Right lung (tissue), 5 donors: ENCODE data around the gene CDH5. TPM values are rescaled to one million over a fixed set of nuclear protein-coding genes. Genes with fewer than 3 reads are reported as not detected.

Source experiments
- DNase-seq, 2 donors: peaks; one replicate each; pipeline ENCODE4 v3.0.0-alpha.2; 2013
- polyA plus RNA-seq, 5 donors: library from polyadenylated mRNA; unstranded; fragments of 120-200 nt; gene quantifications; one replicate each; pipeline versions ENCODE4 v1.2.1 to v1.2.3, GENCODE V29; 2013; ENCODE audit warnings: inconsistent platforms in 1 of 5, low replicate concordance in 1 of 5; ENCODE audit not compliant: insufficient read length in 5 of 5, insufficient read depth in 1 of 5

The CDH5 gene
- polyA plus RNA-seq, 5 donors: 133 to 168 (median 145) TPM

DNA sequence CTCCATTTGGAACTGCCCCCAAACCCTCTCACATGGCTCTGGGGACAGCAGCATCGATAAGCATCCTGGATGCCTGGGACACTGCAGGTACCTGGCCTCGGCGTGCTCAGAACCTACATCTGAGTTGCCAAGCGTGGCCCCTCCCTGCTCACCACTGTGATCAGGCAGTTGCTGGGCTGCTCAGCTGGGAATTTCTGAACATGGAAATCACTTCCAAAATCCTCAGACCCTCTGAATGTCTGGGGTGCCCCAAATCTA is 6.3 kb downstream of the CDH5 start:
- DNase-seq: no peak

DNA sequence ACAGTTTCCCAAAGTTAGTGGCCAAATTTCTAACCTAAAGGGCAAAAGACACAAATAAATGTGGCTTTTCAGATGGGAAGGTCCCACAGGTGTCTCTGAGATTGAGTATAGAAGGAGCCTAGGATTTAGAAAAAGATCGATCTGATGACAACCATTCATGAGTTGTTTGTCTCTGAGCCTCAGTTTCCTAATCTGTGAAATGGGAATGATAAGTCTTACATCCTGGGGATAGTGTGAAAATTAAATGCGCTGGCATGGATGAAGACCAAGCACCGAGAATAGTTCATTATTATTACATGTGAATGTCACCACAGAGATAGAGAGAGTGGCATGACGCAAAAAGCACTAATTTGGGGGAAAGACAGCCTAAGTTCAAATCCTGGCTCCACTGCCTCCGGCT is 7.2 kb downstream of the CDH5 start:
- DNase-seq: no peak

DNA sequence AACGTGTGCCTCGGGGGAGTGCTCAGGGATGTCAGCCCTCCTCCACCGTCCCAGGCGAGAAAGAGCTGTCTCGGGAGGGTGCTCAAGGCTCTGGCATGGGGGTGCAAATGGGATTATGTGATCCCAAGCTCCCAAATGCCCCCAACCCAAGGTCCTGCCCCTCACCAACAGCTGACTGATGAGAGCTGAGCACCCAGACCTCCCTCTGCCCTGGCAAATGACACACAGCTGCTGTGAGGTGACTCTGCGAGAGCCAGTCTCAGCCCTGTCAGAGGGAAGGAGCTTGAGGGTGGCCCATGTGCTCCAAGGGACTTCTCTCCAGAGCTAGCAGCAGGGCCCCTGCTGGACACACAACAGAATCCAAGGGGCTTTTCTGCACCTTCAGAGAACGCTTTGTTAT is 7.7 kb downstream of the CDH5 start:
- DNase-seq: no peak

DNA sequence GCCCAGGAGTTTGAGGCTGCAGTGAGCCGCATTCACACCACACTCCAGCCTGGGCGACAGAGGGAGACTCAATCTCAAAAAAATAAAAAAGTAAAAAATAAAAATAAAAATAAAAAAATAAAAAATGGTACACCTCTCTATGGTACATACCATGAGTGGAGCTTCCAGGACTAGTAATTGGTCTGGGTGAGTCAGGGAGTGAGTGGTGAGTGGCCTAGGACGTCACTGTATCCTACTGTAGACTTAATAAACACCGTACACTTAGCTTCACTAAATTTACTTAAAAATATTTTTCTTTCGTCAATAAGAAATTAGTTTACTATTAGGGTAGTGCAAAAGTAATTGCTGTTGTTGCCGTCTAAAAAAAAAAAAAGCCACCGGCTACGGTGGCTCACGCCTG is 9.0 kb downstream of the CDH5 start:
- no peak for DNase-seq

DNA sequence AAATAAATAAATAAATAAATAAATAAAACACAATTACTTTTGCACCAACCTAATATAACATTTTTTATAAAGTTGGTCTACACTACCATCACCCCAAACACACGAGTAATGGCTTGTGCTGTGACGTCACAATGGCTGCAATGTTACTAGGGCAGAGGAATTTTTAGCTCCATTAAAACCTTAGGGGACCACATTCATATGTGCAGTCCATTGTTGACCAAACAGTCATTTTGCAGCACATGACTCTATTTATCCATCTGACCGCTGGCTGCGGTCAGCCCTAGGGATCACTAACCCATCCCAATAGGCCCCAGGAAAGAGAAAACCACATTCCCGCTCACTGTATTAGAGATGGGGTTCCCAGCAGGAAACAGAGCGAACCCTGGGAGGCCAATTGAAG is 9.6 kb downstream of the CDH5 start:
- DNase-seq: no peak

DNA sequence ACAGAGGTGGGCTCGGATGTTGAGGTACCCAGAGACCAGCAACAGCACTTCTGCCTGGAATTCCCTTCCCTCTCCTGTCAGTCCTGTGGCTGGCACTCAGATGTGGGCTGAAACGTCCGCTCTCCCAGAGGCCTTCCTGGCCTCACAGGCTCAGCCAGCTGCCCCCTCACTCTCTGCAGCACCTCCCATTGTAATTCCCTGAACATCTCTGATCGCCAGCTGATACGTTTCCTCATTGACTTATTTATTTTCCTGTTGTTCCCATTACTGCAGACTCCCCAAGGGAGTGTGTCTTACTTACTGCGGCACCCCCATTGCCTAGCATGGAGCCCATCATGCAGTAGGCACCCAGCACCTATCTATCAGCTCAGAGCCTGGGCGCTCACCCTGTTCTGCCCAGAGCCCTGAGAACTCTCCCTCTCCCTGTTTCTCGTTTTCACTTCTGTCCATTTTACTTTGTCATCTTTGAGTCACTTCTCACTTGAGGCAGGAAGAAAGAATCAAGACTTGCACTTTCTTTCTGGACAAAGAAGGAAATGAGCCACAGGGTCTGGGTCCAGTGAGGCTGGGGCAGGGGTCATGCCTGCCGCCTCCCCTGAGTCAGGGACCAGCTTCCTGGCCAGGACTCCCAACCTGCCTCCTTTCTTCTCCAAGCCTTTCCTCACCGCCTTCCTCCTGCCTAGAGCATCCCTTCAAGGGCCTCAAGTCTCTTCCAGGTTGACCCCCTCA is 10.2 kb downstream of the CDH5 start:
- DNase-seq: no peak

DNA sequence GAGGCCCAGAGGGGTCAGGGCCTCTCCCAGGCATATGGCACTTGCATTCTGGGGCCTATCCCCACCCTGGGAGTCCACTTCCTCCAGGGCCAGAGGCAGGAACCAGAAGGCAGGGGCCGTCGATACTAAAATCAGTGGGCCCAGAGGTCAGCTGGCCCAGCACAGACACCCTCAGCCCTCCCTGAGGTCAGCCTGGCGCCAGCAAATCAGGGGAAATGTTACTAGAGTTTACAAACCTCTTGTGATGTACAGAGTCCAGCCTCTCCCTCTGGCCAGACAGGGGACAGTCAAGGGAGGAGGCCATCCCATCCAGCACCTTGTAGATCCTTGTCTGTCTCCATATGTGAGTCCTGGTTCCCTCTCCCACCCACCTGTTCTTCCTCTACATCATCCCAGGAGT is 10.8 kb downstream of the CDH5 start:
- DNase-seq: no peak

DNA sequence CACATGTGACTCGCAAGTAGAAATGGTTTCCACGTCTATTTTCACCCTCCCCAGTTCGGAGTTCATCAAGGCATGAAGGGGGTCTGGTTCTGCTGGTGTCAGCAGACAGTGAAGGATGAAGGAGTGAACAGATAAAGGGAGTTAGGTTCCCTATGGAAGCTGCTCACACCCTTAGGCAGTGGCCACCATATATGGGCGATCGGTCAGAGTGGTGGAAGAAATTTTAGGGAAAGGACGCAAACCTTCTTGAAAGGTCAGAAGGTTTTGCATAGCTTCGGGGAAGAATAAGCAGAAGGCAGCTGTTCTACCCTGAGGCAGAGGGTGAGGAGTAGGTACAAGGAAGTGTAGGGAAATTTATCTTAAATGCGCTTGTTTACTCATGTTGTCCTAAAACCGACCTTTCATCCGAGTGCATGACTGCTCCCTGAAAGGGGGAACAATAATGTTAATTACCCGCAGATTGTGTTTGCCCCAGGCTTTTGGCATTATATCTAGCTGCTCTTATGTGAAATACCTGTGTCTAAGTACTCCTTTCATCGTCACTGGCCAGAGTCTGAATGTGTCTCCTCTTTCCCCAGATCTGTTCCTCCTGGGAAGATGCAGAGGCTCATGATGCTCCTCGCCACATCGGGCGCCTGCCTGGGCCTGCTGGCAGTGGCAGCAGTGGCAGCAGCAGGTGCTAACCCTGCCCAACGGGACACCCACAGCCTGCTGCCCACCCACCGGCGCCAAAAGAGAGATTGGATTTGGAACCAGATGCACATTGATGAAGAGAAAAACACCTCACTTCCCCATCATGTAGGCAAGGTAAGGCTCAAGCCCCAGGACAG is 12.5 kb downstream of the CDH5 start:
- DNase-seq: no peak

DNA sequence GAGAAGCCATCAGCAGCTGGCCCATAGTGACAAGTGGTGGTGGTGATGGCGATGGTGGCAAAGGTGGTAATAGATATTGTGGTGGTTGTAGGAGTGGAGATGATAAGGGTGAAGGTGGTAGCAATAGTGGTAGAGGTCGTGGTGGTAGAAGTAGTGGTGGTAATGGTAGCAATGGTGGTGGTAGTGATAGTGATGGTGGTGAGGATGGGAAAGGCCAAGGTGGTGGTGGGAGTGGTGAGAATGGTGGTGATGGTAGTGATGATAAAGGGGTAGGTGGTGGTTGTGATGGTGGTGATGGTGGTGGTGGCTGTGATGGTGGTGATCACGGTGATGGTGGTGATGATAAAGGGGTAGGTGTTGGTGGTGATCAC is 13.1 kb downstream of the CDH5 start:
- DNase-seq: no peak

DNA sequence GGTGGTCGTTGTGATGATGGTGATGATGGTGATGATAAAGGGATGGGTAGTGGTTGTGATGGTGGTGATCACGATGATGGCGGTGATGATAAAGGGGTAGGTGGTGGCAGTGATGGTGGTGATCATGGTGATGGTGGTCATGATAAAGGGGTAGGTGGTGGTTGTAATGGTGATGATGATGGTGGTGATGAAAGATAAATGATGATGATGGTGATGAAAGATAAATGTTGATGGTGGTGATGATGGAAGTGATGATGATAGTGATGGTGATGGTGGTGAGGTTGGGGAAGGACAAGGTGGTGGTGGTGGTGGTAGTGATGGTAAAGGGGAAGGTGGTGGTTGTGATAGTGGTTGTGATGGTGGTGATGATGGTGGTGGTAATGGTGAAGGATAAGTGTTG is 13.9 kb downstream of the CDH5 start:
- no peak for DNase-seq

DNA sequence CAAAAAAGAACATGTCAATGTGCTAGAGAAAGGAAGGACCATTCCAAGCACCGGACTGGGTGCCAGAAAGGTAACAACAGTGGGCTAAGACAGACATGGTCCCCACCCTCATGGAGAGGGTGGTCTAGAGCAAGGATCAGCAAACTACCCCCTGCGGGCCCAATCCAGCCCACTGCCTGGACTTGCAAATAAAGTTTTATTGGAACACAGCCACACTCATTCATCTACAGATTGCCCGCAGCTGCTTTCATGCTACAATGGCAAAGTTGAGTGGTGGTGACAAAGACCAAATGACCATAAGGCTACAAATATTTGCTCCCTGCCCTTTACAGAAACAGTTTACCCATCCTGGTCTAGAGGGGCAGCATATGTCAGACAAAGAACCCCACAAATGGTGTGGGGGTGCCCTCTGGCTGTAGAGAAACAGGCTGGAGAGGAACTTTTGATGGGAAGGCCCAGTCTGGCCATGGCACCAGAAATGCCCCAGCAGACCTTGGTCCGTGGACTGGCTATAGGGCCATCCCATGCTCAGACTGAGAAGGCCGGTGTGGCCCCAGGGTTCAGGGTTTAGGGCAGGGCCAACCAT is 15.2 kb downstream of the CDH5 start:
- DNase-seq: no peak

DNA sequence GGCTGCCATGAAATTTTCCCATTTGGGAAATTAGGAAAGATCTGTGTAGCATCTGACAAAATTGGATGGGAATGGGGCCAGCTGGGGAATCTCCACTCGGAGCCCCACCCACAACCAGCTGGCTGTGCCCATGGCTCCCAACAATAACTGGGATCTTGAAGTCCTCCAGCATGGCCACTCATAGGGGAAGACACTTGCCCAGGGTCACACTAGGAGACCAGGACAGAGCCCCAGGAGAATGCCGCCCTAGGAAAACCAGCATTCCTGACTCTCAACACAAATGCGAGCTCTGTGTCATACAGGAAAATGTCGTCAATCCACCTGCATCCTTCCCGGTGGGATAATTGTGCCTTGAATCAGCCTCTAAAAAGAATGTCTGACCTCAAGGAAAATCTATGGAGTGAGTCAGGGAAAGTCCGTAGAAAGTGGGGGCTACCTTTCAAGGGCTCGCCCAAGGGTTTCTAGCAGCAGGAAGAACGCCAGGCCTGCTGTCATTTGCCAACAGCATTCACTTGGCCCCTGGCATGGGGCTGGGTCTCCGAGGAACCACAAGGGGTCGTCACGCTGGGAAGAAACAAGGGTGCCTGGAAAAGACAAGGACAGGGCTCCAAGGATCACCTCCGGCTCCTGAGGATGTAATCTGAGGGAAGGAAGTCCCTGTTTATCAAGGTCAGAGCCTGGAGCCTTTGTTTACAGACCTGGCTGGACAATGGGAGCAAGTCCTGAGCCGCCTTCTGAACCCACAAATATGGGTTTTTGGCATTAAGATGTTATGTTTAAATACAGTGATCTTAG is 15.9 kb downstream of the CDH5 start:
- DNase-seq: no peak

DNA sequence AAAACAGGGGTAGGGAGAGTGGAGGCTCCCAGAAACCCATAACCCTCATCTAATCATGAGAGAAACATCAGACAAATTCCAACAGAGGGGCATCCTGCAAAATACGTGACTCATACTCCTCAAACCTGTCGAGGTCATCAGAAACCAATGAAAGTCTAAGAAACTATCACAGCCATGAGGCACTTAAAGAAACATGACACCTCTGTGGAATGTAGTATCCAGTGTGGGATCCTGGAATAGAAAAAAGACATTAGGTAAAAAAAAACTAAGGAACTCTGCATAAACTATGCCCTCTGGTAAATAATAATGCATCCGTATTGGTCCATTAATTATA is 16.4 kb downstream of the CDH5 start:
- DNase-seq: no peak

DNA sequence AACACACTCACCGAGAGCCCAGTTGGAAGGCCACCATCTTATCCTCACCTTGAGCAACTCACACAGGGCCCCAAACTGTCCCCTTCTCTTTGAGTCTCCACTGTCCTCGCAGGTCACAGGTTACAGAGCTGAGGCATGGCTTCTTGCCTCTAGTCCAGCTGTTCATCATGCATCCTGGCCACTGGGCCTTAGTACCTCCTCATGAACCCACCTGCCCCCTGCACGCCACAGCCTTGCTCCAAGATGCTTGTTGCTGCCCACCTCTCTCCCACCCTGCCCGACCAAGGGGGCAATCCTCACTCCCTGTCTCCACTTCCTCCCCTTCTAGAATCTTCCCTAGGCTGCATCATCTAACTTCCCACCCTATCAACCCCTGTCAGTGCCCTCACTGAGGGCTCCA is 17.1 kb downstream of the CDH5 start:
- no peak for DNase-seq

DNA sequence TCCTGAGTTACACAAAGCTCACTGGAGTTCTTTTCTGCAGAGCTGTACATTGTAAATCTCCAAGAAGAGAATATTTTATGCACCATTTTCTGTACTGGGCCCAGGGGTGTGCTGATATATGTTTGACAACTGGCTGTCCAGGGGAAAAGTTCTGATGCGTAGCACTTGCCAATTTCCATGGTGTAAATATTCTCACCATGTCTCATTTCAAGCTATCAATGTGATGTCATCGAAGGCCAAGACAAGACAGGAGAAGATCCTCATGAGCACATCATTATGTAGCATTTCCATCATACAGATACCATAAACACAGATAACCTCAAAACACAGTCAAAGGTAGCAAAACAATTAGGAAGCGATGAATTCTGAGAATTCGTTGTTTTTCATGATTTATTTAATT is 18.9 kb downstream of the CDH5 start:
- DNase-seq: no peak

DNA sequence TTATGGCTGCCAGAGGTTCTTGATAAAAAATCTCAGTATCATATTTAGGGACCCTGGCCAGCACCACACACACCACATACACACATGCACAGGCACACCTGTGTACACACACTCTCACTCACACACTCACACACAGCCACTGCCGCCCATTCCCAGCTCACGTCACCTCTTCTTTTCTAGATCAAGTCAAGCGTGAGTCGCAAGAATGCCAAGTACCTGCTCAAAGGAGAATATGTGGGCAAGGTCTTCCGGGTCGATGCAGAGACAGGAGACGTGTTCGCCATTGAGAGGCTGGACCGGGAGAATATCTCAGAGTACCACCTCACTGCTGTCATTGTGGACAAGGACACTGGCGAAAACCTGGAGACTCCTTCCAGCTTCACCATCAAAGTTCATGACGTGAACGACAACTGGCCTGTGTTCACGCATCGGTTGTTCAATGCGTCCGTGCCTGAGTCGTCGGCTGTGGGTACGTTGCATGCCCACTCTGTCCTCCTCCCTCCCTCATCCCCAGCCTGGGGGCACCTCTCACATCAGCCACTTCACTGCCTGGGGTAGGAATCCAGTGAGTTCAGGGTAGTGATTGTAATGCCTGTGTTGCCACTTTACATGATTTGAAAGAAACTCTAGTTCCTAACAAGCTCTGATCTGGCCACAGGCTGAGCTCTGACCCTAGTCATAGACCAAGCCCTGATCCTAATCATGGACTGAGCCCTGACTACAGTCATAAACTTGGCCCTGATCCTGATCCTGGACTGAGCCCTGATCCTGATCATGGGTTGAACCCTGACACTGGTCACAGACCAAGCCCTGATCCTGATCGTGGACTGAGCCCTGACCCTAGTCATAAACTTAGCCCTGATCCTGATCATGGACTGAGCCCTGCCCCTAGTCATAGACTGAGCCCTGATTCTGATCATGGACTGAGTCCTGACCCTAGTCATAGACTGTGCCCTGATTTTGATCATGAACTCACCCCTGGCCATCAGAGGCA is 20.4 kb downstream of the CDH5 start:
- DNase-seq: no peak

DNA sequence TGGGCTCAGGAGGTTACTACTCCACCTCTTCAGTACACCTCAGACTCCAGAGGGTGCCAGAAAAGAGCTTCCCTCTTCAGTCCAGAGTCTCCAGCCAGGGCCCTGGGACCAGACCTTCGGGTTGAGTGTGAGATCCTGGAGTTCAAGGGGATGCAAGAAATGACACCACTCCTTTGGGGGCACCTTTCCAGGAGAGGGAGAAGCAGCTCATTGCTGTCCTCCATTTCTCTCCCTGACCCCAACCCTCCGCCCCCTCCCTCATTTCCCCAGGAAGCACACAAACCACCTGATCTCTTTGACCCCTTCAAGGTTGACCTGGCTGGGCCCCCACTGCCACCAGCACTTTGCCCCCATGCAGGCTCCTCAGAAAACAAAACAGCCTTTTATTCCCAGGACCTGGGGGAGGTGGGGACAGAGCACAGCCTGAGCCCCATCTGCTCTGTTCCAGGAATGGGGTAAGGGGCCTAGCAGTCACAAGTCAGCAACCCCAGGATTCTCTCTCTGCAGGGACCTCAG is 21.4 kb downstream of the CDH5 start:
- DNase-seq: no peak

DNA sequence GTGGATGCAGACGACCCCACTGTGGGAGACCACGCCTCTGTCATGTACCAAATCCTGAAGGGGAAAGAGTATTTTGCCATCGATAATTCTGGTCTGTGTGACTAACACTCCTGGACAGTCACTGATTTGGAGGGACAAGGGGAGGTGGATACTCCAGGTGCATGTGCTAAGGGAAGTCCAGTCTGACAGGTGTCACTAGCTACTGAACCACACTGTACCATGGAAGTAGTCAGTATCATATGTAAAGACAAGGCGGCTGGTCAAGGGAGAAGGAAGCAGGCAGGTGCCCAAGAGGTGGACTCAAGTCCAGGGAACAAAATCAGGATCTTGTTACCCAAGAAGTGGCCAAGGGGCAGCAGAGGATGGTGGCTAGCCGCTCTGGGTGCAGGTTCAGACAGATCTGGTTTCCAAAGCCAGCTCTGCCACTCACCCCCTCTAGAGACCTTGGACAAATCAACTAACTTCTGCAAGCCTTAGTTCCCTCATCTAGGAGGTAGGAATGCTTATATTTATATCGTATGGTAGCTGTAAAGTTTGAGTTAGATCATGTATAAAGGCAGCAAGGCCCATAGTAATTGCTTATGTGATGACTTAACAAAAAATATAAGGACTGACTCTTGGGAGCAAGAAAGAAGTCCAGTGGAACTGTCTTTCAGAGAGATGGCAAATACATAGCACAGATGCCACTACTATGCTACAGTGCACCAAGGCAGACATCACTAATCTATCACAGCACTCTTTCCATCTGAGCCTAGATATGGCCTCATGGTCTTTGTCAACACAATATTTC is 22.1 kb downstream of the CDH5 start:
- DNase-seq: no peak

DNA sequence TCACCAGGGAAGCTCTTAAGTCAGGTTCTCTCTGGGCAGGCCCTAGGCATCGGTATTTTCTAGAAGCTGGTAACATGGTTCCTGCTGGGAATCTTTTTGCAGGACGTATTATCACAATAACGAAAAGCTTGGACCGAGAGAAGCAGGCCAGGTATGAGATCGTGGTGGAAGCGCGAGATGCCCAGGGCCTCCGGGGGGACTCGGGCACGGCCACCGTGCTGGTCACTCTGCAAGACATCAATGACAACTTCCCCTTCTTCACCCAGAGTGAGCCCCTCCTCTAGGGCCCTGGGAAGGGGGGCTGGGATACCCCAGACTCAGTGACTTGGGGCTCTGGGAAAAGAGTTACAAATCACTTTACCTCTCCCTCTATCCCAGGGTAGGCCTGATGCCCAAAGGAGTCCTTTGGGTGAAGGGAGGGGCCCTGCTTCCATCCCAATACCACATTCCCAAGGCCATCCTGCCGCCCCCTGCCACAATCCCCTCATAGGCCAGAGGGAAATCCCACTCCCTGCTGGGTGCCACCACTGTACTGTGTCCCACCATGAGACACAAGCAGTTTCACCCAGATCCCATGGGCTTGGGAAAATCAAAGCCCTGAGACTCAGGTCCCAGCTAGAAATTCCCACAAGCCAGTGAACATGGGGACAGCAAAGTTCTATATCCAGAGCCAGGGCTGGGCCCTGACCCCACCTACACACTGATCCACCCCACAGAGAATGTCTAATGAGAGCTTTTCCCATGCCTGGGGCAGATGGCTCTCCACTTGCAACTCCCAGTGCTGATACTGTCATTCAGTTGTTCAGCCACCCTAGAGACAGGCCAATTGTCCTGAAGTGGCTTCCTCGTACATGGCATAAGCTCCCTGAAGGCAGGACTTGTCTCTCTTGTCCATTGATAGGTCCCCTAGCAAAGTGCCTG is 23.0 kb downstream of the CDH5 start:
- DNase-seq: no peak
